ENCODE measurements around the gene NUB1.

NUB1 gene

DNA sequence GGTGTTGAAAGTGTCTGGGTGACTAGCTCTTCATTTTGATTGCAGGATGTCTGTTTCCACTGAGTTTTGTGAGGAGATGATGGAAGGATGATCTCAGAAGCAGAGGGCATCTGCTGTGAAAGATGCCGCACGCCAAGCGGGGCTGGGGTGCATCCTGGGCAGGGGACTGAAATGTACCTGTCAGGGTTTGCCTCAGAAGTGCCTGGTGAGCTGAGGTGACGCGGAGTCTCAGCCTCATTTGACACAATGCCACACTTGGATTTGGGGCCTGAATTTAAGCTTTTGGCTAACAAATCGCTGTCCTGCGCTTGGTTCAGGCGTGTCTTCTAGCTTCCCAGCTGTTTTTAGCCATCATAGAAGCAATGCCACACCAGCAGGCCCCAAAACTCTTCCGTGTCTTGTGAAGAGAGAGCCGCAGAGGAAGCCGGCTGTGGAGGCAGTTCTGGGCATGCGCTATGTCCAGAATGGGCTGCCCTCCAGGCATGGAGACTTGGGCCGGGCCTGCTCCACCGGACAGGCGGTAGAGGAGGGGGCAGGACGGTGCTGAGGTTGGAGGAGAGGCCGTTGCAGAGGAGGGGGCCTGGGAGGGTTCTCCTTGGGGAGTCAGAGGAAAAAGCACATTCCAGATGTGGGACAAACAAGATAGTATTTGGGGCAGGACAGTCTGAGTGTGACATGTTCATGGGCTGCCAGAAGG lies 37.0 kb downstream of the NUB1 start:
- DNase-seq: no peak

DNA sequence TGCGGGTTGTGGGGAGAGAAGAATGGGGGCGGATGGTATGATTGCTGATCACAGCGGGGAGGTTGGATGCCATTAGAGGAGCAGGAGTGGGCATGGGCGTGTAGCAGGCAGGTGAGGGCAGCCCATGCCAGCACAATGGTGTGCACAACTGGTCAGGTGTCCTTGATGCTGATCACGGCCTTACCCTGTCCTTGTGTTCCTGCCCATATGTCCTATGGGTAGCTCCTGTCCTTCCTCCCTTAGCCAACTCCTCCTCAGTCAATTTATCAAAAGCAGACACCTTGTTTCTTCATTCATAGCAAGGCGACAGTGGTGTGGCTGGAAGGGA lies 37.5 kb downstream of the NUB1 start:
- DNase-seq: no peak

DNA sequence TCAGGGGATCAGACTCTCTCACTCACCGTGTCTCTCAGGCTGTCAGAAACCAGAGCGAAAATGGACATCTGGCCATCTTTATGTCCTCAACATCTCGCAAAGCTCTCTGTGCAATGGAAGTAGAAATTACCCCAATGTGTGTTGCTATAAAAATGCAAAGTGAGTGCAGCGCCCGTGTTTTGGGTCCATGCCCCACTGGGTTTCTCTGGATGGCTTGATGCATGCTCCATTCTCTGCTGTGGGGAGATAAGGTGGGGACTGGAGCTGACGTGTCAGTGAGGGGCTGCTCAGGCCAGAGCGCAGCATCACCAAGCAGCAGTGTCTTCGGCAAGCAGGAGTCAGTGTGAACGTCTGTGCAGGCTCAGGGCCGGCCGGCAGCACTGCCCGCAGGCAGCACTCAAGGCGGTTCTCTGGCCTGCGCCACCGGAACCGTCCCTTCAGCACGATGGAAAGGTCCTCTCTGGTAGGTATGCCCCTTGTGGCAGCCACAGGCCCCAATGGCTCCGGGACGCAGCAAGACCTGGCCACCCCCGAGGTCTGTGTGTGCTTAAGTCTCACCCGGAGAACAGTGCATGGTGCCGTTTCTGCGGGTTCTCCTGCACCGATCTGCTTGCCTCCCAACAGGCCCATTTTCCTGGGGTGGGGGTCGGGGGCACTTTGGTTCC lies 38.1 kb downstream of the NUB1 start:
- DNase-seq: no peak

DNA sequence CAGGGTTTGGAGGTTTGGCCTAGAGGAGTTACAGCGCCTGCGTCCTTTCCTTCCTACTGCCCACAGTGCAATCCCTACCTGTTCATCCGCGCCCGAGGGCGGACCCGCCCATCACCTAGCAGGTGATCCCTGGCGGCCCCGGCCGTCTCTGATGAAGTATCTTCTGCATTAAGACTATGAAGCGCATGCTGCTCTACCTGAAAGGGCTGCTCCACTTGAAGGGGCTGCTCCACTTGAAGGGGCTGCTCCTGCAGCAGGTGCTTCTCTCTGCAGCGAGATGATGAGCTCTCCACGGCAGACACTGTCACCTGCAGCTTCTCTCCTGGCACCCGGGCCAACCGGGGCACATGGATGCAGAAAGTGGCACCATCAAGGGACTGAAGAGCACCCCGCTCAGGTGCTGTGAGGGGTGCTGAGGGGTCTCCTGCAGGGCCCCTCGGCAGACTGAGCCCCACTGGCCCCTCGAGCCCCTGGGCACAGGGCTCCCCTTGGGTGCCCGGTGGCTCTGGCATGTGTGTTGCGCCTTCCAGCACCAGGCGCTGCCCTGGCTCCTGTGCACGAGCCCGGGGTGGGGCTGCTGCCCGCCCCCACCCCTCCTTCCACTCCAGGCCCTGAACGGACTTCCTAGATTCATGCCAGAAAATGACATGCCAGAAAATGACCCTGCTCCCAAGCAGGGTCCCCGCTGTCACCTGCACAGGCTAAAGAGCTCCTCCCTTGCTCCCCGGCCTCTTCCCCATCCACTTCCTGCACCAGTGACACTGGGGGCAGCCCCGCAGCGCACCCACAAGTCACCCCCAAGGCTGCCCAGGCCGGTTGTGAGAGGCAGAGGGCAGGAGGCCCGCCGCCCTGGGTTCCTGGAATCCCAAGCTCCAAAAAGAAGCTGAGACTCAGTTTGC lies 38.8 kb downstream of the NUB1 start:
- DNase-seq: no peak

DNA sequence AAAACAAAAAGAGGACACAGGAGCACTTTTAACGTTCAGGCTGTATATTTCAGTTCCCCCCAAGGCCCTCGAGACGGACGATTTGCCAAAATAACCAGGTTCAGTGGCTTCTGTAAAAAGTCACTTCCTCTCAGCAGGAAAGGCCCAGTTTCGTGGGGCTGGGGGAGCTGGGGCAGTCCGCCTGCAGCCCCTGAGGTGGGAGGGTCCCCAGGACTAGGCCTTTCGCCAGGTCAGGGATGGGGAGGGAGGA lies 39.4 kb downstream of the NUB1 start:
- DNase-seq: no peak

DNA sequence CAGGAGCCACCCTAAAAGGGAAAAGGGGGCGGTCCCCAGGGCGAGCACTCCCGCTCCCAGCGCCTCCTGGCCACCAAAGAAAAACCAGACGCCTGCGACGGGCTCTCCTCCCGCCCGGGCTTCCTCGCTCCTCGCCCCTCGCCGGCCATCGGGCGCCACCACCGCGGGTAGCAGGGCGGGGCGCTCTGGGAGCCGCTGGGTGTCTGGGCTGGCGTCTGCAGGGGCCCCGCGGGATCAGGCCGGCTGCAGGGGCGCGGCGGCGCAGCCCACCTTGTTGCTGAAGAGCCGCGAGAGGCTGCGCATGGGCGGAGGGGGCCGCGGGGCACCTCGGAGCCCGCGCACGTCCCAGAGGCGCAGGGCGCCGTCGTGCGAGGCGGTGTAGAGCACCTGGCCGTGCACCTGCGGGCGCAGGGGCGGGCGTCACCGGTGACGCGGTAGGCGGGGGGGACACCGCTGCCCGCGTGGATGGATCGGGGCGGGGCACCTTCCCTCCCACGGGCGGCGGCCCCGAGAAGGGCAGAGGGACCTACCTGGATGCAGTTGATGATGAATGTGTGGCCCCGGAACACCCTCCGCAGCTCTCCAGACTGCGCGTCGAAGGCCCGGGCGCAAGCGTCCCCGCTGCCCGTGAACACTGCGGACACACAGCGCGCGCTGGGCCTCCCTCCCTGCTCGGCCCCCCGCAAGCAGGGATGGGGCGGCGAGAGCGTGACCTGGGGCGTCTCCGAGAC lies 39.9 kb downstream of the NUB1 start:
- peak; percentile 33 for DNase-seq

DNA sequence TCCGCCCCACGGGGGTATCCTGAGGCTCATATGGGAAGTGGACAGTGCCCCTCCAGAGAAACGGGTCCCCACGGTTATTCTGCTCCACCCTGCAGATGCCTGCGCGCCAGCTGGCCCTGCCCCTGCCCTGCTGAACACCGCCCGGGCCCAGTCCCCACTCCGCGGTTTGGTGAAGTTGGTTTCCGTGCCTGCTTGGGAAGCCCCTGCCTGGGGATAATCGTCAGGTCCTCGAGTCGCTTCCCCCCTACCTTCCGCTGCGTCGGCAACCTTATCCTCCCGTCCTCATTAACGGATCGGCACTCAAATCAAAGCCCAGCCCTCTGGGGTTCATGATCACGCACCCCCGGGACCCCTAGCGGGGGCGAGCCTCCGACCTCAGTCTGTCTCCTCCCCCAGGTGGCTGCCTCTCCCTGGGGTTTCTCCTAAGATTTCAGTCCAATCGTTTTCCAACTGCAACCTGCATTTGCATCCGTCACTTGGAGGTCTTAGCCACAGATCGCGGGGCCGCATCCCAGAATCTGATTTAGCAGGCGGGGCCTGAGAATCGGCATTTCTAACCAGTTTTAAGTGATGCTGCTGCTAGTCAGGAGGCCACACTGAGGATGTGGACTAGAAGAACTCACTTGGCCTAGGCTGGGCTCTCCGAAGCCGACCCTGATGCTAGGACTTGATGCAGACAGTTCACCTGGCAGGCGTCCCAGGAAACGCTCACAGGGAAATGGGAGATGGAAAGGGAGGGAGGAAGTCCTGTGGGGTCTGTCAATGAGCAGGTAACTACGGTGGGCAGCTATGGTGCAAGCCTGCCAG lies 40.7 kb downstream of the NUB1 start:
- DNase-seq: peak; percentile 60

DNA sequence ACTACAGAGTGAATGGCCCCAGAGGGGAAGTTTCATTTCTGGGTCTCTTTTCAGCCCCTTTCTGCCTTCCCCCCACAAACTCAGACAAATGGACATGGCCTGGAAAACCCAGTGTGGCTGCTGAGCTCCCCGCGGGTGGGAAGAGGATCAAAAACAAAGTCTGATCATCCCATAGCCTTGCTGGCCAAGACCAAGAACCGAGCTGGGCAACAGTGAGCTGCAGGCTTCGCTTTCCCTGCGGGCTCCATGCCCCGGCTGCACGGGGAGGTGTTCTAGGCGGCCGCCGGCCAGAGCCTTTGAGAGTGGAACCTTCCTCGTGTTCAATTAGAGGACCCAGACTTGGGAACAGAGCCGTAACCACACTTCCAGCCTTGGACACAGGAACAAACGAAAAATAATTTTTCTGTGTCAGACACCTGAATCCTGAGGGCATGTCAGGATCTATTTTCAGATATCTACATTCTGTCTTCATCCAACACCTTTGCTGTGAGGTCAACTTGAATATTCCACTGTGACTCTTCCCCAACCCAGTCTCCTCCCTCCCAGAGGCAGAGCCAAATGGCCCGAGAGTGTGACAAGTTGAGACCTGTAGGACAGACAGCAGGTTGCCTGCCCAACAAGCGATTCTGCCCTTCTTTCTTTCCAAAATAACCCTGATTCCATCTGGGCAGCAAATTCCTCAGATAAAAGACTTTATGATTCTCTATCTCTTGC lies 42.2 kb downstream of the NUB1 start:
- no peak for DNase-seq

DNA sequence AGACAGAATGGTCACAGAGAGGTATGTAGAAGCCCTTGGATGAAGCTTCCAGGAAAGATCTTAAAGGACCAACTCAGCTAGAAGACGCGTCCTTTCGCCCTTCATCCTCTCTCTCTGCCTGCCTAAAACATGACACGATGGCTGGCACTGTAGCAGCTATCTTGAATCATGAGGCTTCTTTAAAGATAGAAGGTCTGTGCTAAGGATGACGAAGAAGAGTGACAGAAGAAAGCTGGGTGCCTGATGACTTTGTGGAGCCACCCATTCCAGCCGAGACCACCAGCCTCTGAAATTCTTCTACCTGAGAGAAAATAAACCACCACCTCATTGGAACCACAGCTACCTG lies 42.7 kb downstream of the NUB1 start:
- no peak for DNase-seq

DNA sequence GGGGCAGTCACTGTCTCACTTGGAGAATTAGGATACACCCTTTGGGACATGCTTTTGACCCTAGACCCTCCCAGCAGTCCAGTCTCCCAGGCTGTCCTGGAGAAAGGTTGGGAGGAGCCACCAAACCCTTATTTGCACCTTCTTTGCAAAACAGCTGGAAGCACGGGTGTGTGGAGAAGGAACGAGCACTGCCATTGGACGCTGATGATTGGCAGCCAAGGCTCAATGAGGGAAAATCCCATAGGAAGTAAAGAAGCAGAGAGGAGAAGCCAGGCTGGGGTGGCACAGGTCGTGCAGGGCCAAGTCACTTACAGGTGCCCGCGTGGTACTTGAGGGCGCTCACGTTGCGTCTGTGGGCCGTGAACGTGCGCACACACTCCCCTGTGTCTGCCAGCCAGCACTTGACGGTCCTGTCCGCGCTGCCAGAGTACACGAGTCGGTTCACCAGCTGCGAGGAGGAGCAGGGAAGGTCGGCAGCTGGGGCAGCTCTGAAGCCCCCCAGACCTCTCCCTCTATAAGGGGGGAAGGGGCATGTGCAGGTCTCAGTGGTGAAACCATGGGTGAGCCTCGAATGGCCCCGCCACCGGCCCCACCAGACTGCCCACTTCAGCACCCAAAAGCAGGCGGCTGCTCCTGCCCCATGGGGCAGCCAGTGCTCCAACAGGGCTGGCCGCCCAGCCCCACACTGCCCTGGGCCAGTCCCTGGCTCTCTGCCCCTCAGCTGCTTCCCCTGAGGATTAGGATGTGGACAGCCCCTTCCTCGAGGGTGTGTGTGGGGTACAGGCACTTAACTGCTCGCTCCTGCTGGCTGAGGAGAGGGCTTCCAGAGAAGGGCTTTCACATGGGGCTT lies 43.4 kb downstream of the NUB1 start:
- DNase-seq: no peak

DNA sequence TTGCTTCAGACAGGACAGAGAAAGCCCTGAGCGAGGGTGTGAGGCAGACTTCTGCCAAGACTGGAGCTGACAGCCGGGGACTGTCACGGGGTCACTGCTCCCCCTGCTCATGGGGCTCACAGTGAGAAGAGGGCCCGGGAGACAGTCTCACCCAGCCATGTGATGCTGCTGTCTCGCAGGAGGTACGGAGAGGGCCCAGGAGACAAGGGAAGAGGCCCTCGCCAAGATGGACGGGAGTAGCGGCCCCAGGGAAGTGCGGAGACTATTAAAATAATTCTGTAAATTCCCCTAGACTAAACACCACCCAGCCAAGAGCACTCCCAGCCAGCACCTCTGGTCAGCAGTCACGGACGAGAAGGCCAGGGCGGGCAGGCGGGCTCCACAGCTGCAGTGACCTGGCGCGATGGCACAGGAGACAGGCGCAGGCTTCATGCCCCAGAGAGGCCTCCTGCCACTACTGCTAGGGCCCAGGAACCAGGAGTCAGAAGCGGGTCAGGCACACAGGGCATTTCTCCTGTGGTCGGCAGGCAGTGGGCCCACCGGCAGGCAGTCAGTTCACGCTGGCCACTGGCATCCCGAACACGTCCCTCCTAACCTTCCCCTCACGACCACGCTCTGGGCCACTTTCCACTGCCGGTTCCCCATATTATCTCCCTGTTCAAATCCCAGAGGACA lies 44.2 kb downstream of the NUB1 start:
- no peak for DNase-seq

DNA sequence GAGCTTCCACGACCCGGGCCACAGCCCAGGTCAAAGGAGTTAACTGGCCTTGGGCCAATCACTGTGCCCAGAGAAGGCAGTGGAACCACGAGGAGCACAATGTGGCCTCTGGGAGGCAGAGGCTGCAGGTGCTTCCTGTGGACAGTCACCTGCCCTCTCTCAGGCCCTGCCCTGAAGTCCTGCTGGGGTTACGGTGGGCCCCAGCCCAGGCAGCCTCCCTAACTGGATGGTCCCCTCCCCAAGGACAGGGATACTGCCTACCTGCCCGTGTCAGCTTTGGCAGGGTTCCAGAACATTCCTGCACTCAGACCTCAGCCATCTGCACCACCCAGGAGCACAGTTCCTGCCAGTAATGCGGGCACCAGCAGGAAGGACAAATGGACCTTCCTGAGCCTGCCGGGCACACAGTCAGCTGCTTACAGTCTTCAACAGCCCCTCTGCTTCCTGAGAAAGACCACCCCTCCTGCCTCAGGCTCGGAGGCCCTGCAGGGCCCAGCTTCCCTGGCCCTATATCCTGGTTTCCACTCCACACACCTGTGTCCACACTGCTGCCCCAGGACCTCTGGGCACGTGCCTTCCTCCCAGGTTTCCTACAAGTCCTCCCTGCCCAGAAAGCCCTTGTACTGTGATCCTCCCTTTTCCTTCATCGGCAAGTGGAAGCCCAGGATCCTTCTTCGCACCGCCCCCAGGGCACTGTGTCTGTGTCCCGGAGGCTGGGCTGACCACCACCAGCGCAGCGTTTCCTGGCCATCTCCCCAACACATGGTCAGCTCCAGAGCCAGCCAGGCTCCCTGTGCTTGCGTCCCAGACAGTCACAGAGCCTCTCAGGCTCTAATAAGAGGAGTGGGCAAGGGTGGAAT lies 44.9 kb downstream of the NUB1 start:
- DNase-seq: no peak

DNA sequence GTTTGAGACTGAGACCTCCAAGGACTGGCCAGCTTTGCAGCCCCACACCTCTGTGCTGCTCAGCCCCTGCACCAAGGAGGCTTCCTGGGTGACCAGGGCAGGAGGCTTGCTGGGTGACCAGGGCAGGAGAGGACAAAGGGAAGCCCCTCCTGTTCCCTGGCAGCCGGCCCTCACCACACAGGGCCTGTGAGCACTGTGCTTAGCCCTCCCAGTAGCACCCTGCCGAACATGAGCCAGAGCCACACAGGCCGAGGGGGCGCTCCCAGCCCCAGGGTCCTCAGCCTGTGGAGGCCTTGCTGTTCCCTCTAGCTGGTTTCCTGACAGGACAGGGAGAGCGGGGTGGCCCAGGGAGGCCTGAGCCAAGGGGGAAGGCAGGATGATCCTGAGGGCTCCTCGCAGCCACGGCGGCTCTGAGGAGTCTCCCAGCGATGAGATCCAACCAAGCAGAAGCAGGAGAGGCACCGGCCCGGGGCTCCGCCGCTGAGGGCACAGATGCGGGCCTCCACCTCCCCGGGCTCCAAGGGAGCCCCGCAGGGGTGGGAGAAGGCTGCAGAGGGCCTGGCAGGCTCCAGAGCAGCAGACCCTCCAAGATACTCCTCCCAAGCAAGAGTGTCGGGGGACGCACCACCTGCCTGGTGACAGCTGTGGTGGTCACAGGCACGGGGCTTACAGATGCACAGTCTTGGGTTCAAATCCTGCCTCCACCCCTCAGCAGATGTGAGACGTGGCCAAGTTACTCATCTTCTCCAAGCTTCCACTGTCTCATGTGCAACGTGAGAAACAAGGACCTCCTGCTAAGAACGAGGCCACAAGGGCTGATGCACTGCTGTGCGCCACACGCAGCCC lies 45.8 kb downstream of the NUB1 start:
- no peak for DNase-seq

DNA sequence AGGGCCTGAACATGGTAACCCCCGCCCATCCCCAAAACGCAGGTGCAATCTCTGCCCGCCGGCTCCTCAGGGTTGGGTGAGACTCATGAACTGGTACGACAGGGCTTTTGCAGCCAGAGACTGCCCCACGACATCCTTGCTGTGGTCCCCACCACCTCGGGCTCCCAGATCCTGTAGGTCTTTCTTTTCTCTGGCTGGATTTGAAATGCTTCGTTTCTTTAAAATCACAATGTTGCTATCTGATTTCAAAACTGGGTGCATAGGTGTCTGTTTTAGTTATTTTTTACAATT lies 46.3 kb downstream of the NUB1 start:
- no peak for DNase-seq

DNA sequence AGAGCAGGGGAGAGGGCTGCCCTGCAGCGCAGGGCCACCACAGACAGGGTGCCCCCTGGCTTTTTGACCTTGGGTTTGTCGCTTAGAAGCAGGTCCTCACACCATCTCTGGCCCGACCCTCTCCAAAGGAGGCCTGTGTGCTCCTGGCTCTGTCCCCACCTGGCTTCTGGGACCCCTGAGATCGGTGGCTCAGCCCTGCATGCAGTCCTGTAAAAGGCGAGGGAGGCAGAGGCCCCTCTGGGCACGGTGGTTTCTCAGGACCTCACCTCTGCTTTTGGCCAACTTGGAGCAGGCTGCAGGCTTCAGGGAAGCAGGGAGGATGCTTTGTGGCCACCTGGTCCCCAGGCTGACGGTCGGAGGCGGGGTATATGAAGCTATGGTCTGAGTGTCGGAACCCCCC lies 46.8 kb downstream of the NUB1 start:
- DNase-seq: no peak

DNA sequence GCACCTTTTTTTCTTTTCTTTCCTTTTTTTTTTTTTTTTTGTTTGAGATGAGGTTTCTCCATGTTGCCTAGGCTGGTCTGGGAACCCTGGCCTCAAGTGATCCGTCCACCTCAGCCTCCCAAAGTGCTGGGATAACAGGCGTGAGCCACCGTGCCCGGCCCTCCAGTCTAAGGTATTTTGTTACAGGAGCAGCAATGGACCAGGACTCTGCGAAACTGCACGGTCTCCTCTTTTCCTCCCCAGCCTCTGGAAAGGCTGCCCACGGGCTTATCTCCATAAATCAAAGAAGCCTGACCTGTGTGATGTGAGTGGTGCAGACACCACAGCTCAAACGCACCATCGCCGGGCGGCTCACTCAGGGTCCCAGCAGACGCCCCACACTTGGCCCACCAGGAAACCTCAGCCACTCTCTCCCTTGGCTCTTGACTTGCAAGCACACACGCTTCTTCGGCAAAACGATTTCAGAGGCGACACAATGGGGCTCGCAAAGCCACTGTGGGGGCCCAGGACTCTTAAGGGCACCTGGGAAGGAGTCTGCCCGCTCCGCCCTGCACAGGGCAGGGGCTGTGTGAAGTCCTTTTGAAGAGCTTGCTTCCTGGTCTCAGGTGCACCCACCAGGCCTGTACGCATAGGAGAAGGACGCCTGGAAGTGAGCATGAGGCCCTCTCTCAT lies 47.6 kb downstream of the NUB1 start:
- DNase-seq: no peak

DNA sequence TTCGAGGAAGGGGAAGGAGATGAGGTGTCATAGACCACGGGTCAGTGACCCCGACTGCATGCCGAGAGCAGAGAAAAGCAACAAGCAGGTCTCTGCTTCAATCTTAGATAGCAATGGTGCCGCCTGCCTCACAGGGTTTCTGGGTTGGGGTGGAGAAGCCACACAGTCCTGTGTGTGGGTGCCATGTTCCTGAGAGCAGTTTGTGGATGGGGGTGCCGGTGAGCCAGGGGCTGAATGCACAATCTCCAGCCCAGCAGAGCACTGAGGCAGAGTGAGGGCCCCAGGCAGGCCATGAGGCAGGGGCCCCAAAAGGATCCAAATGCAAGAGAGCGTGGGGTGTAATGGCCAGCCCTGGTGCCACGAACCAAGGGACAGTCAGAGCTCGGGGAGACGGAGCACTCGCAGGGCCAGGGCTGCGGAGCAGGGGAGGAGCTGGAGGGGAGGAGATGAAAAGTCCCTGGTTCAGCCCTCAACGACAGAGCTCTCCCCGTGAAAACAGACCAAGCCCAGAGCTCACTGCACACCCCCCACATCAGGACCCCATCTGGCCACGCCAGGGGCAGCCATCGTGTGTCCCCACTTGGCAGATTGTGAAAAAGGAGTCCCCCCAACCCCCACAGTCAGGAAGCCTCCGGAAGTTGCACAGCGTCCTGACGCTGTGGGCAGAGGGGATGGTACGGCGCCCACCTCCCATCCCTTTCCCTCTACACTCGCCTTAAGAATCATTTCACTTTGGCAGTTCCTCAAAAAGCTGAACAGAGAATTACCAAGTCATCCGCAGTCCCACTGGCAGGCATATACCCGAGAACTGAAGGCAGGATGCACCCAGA lies 48.4 kb downstream of the NUB1 start:
- DNase-seq: no peak
